Chondrocyte (in vitro differentiated cells): Measurements from ENCODE around the gene CNKSR3. TPM values are rescaled to one million over a fixed set of nuclear protein-coding genes. Genes with fewer than 3 reads are reported as not detected.
A peak's percentile ranks its signal among the peaks of the same experiment; 100 is the strongest.

Source experiments
- DNase-seq: peaks from one replicate; pipeline ENCODE4 v3.0.0; 2021; ENCODE audit warnings: mixed read lengths, low spot score
- H3K27ac Mint-ChIP-seq: one replicate; pipeline ENCODE4 v1.8.0; 2021; ENCODE audit warnings: mild to moderate bottlenecking, moderate library complexity, mixed read lengths; ENCODE audit not compliant: unreplicated experiment
- H3K27me3 Mint-ChIP-seq: 2 replicates; pipeline ENCODE4 v1.8.0; 2021; ENCODE audit warnings: low read depth, mixed read lengths
- H3K36me3 Mint-ChIP-seq: 2 replicates; pipeline ENCODE4 v1.8.0; 2021; ENCODE audit warnings: low read depth, mixed read lengths
- H3K4me1 Mint-ChIP-seq: 2 replicates; pipeline ENCODE4 v1.8.0; 2021; ENCODE audit warnings: low read depth, mild to moderate bottlenecking, mixed read lengths
- H3K4me3 Mint-ChIP-seq: one replicate; pipeline ENCODE4 v1.8.0; 2021; ENCODE audit warnings: mild to moderate bottlenecking, moderate library complexity, mixed read lengths; ENCODE audit not compliant: unreplicated experiment
- H3K9me3 Mint-ChIP-seq: 2 replicates; pipeline ENCODE4 v1.8.0; 2021; ENCODE audit warnings: low read depth, mixed read lengths
- CTCF ChIP-seq: fragments of 200-600 bp; sonication (generic); IDR thresholded peaks from 2 replicates; pipeline ENCODE4 v1.5.0; 2021; ENCODE audit warnings: antibody characterized with exemption, mild to moderate bottlenecking, moderate library complexity
- total RNA-seq: library from RNA; stranded (reverse); gene quantifications from 3 replicates; pipeline ENCODE4 v1.2.1, GENCODE V29; 2021

CNKSR3 gene
- total RNA-seq, 1 donor from 2014 or later = 14.2 TPM

GRCh38 chr6:154482858-154483257 is 27.6 kb downstream of the CNKSR3 start:
- no peak for DNase-seq
- Mint-ChIP-seq H3K27me3 (no peaks in the 10 kb centered on the region), H3K9me3 (no peaks in the 10 kb centered on the region), H3K36me3 (no peaks in the 10 kb centered on the region), H3K4me1 (peaks cover 80% of the 10 kb centered on the region), H3K4me3 (no peak overlapping the region), H3K27ac (peak overlapping the region; percentile 55)
- TF ChIP-seq CTCF = no peak

- Mint-ChIP-seq H3K36me3 (no peaks in the 10 kb centered on the region), H3K9me3 (no peaks in the 10 kb centered on the region), H3K4me3 (no peak overlapping the region), H3K27ac (peak overlapping the region; percentile 10), H3K27me3 (no peaks in the 10 kb centered on the region), H3K4me1 (peaks cover 74% of the 10 kb centered on the region)
- TF ChIP-seq CTCF = no peak
- DNase-seq = no peak
Observed at GRCh38 chr6:154481521-154482013, 28.9 kb downstream of the CNKSR3 start.

GRCh38 chr6:154479771-154480639 is 30.5 kb downstream of the CNKSR3 start:
- Mint-ChIP-seq H3K9me3 (no peaks in the 10 kb centered on the region), H3K4me3 (peak overlapping the region; percentile 64), H3K27ac (peak overlapping the region; percentile 93), H3K27me3 (no peaks in the 10 kb centered on the region), H3K4me1 (peaks cover 71% of the 10 kb centered on the region), H3K36me3 (no peaks in the 10 kb centered on the region)
- TF ChIP-seq CTCF = peak; percentile 16
- no peak for DNase-seq

- no peaks in the 10 kb centered on the region for H3K27me3 Mint-ChIP-seq
- H3K27ac Mint-ChIP-seq = peak overlapping the region; percentile 93
- no peaks in the 10 kb centered on the region for H3K36me3 Mint-ChIP-seq
- DNase-seq = no peak
- H3K9me3 Mint-ChIP-seq = no peaks in the 10 kb centered on the region
- peaks cover 72% of the 10 kb centered on the region for H3K4me1 Mint-ChIP-seq
- H3K4me3 Mint-ChIP-seq = peak overlapping the region; percentile 64
- TF ChIP-seq CTCF = no peak
Observed at GRCh38 chr6:154479351-154479769, 31.1 kb downstream of the CNKSR3 start.

- Mint-ChIP-seq H3K9me3 (no peaks in the 10 kb centered on the region), H3K36me3 (no peaks in the 10 kb centered on the region), H3K4me1 (peaks cover 72% of the 10 kb centered on the region), H3K4me3 (peak overlapping the region; percentile 64), H3K27ac (peak overlapping the region; percentile 93), H3K27me3 (no peaks in the 10 kb centered on the region)
- no peak for DNase-seq
- TF ChIP-seq CTCF = no peak
Observed at GRCh38 chr6:154478701-154479060, 31.8 kb downstream of the CNKSR3 start.
